Caco-2 (cell line): Measurements from ENCODE around the gene MT1M. TPM values are rescaled to one million over a fixed set of nuclear protein-coding genes. Genes with fewer than 3 reads are reported as not detected.
"Not testable (repeated sequence)": the region's sequence is repeated elsewhere in the genome, so short reads cannot be mapped to it uniquely, and the experiment has no call there.

Experiments
- BruUV-seq: library from RNA; stranded (reverse); fragments of 400-500 nt; replicated peaks from 2 replicates; lab custom pipeline; 2021; lab: Mats Ljungman, UMichigan
- CTCF ChIA-PET: fragments of 300-600 bp; sonication (Branson Sonifier 250); formaldehyde crosslinking; loops from one replicate; lab custom pipeline; 2022; ENCODE audit warnings: antibody characterized with exemption; lab: Charles Lee
- POLR2A ChIA-PET: fragments of 300-600 bp; sonication (Branson Sonifier 250); formaldehyde crosslinking; loops from one replicate; lab custom pipeline; 2022; ENCODE audit warnings: antibody characterized with exemption; lab: Charles Lee
- DNase-seq, 2 experiments: peaks; one replicate each; pipeline versions ENCODE4 v3.0.0 to v3.0.0-alpha.2; 2020 to 2022
- H3K27me3 ChIP-seq: replicated peaks from 2 replicates; pipeline ENCODE4 v1.6.0; 2011; ENCODE audit warnings: low read length; ENCODE audit not compliant: control insufficient read depth, insufficient read depth
- H3K36me3 ChIP-seq: 2 replicates; pipeline ENCODE4 v1.5.1; 2011; ENCODE audit warnings: low read length; ENCODE audit not compliant: control insufficient read depth, insufficient read depth
- H3K4me1 ChIP-seq: fragments of 250-450 bp; sonication (Bioruptor Pico); 2 replicates; pipeline ENCODE4 v1.5.1; 2020; ENCODE audit warnings: mild to moderate bottlenecking
- H3K4me3 ChIP-seq: 2 replicates; pipeline ENCODE4 v1.5.1; 2011; ENCODE audit warnings: low read depth, mild to moderate bottlenecking, control low read depth, low read length
- H3K9me3 ChIP-seq: fragments of 250-450 bp; sonication (Bioruptor Pico); 2 replicates; pipeline ENCODE4 v1.5.1; 2020; ENCODE audit warnings: mild to moderate bottlenecking, moderate library complexity
- H3K27ac Mint-ChIP-seq: one replicate; pipeline ENCODE4 v1.8.0; 2022; ENCODE audit warnings: mixed read lengths; ENCODE audit not compliant: unreplicated experiment
- H3K27me3 Mint-ChIP-seq: one replicate; pipeline ENCODE4 v1.8.0; 2022; ENCODE audit warnings: mixed read lengths; ENCODE audit not compliant: insufficient read depth, unreplicated experiment
- H3K36me3 Mint-ChIP-seq: one replicate; pipeline ENCODE4 v1.8.0; 2022; ENCODE audit warnings: mild to moderate bottlenecking, mixed read lengths; ENCODE audit not compliant: insufficient read depth, unreplicated experiment
- H3K4me1 Mint-ChIP-seq: one replicate; pipeline ENCODE4 v1.8.0; 2022; ENCODE audit warnings: low read depth, mixed read lengths; ENCODE audit not compliant: unreplicated experiment
- H3K4me3 Mint-ChIP-seq: one replicate; pipeline ENCODE4 v1.8.0; 2022; ENCODE audit warnings: mild to moderate bottlenecking, moderate library complexity, mixed read lengths; ENCODE audit not compliant: unreplicated experiment
- H3K9me3 Mint-ChIP-seq: one replicate; pipeline ENCODE4 v1.8.0; 2022; ENCODE audit warnings: mixed read lengths; ENCODE audit not compliant: unreplicated experiment
- CTCF ChIP-seq, 2 experiments: fragments of 200-600 bp in 1 of 2; IDR thresholded peaks; 1 replicate in 1 of 2; 2 replicates in 1 of 2; pipeline versions ENCODE4 v1.5.1 to v1.8.0; 2011 to 2022; ENCODE audit warnings: antibody characterized with exemption in 1 of 2, control low read depth in 1 of 2, inconsistent platforms in 1 of 2, low read depth in 1 of 2, low read length in 1 of 2, mild to moderate bottlenecking in 1 of 2, moderate library complexity in 1 of 2; ENCODE audit not compliant: insufficient read depth in 1 of 2, severe bottlenecking in 1 of 2, unreplicated experiment in 1 of 2
- intact Hi-C: fragments of 100-400 bp; cut with micrococcal nuclease; formaldehyde crosslinking; loops from one replicate; pipeline ENCODE4 v1.10.0; 2022; ENCODE audit not compliant: unreplicated experiment
- total RNA-seq: library from RNA; stranded (reverse); gene quantifications from 2 replicates; pipeline ENCODE4 v1.2.3, GENCODE V29; 2022

MT1M gene
- total RNA-seq, 1 experiment from 2014 or later, result not detected

GRCh38 chr16:56620339-56620897 is 12.0 kb upstream of the MT1M start:
- Histone ChIP-seq H3K36me3 (no peaks in the 10 kb centered on the region), H3K4me3 (no peak overlapping the region), H3K27me3 (no peaks in the 10 kb centered on the region; the same call in 1 of the 2 replicates), H3K4me1 (no peaks in the 10 kb centered on the region), H3K9me3 (no peaks in the 10 kb centered on the region)
- H3K4me1 Mint-ChIP-seq, result no peaks in the 10 kb centered on the region
- BruUV-seq, result no TSS peak
- intact Hi-C loops, result no loop called here
- no peaks in the 10 kb centered on the region for H3K9me3 Mint-ChIP-seq
- TF ChIP-seq CTCF (IDR thresholded peaks at IDR 0.05; ENCODE audit: insufficient read depth in 1 of 2, low read depth in 1 of 2, low read length in 1 of 2, severe bottlenecking in 1 of 2, unreplicated experiment in 1 of 2), result no peak
- no peak overlapping the region for H3K4me3 Mint-ChIP-seq
- CTCF ChIA-PET, result no interaction called here
- POLR2A ChIA-PET, result no interaction called here
- peaks cover 13% of the 10 kb centered on the region for H3K27me3 Mint-ChIP-seq
- no peaks in the 10 kb centered on the region for H3K36me3 Mint-ChIP-seq
- no peak overlapping the region for H3K27ac Mint-ChIP-seq
- no peak for DNase-seq

- H3K27ac Mint-ChIP-seq, H3K4me1 Mint-ChIP-seq, H3K9me3 Mint-ChIP-seq, DNase-seq, H3K9me3 ChIP-seq, H3K4me3 ChIP-seq, H3K27me3 ChIP-seq, H3K4me1 ChIP-seq, intact Hi-C loops, H3K36me3 Mint-ChIP-seq, H3K4me3 Mint-ChIP-seq, BruUV-seq, H3K36me3 ChIP-seq, POLR2A ChIA-PET: not testable (repeated sequence)
- H3K27me3 Mint-ChIP-seq, result peaks cover 14% of the 10 kb centered on the region
- CTCF ChIA-PET, result interaction anchor here (1.5 kb wide), 1 partner anchor 17 kb away, joined by 4 read pairs; no protein-coding TSS in a partner anchor
These were observed 10.6 kb upstream of the MT1M start for GRCh38 chr16:56621665-56622445.

- DNase-seq, H3K4me1 Mint-ChIP-seq, H3K9me3 Mint-ChIP-seq, H3K9me3 ChIP-seq, H3K27ac Mint-ChIP-seq, BruUV-seq, POLR2A ChIA-PET, H3K4me3 Mint-ChIP-seq, H3K27me3 ChIP-seq, H3K36me3 ChIP-seq, H3K36me3 Mint-ChIP-seq, H3K4me3 ChIP-seq, intact Hi-C loops, H3K4me1 ChIP-seq: not testable (repeated sequence)
- CTCF ChIA-PET, result interaction anchor here (1.5 kb wide), 1 partner anchor 19 kb away, joined by 4 read pairs; no protein-coding TSS in a partner anchor
- H3K27me3 Mint-ChIP-seq, result peaks cover 13% of the 10 kb centered on the region
These were observed 9.3 kb upstream of the MT1M start for GRCh38 chr16:56623184-56623583.

- Mint-ChIP-seq H3K4me3 (no peak overlapping the region), H3K36me3 (no peaks in the 10 kb centered on the region), H3K27ac (no peak overlapping the region), H3K9me3 (no peaks in the 10 kb centered on the region), H3K27me3 (peaks cover 13% of the 10 kb centered on the region), H3K4me1 (no peaks in the 10 kb centered on the region)
- Histone ChIP-seq H3K36me3 (no peaks in the 10 kb centered on the region), H3K27me3 (no peaks in the 10 kb centered on the region), H3K4me3 (no peak overlapping the region), H3K4me1 (no peaks in the 10 kb centered on the region), H3K9me3 (no peaks in the 10 kb centered on the region)
- ChIA-PET CTCF (interaction anchor here (0.5 to 1.5 kb wide), 2 partner anchors 19 to 78 kb away, joined by 3 to 4 read pairs; no protein-coding TSS in a partner anchor), POLR2A (no interaction called here)
- no peak for DNase-seq
- TF ChIP-seq CTCF (IDR thresholded peaks at IDR 0.05; ENCODE audit: insufficient read depth in 1 of 2, low read depth in 1 of 2, low read length in 1 of 2, severe bottlenecking in 1 of 2, unreplicated experiment in 1 of 2), result no peak
- BruUV-seq, result no TSS peak
- intact Hi-C loops, result no loop called here
These were observed 8.8 kb upstream of the MT1M start for GRCh38 chr16:56623637-56624036.
